ENCODE results near the gene DSG1.

The DSG1 gene

GRCh38 chr18:31354990-31355389 is 37.0 kb downstream of the DSG1 start:
- Histone ChIP-seq H3K4me1 (ENCODE audit: insufficient read depth, low read length) (no peaks in the 10 kb centered on the region), H3K27ac (ENCODE audit: low read length) (no peak overlapping the region), H3K36me3 (ENCODE audit: insufficient read depth, low read depth, low read length) (no peaks in the 10 kb centered on the region), H3K9me3 (ENCODE audit: insufficient read depth, low read depth, low read length) (peaks cover 5% of the 10 kb centered on the region), H3K9ac (ENCODE audit: low read depth, low read length) (no peak overlapping the region), H3K4me3 (ENCODE audit: low read length) (no peak overlapping the region), H3K27me3 (ENCODE audit: insufficient read depth, low read length) (no peaks in the 10 kb centered on the region)

- H3K9ac ChIP-seq (ENCODE audit: low read depth, low read length): no peak overlapping the region
- H3K27me3 ChIP-seq (ENCODE audit: insufficient read depth, low read length): no peaks in the 10 kb centered on the region
- no peaks in the 10 kb centered on the region for H3K36me3 ChIP-seq (ENCODE audit: insufficient read depth, low read depth, low read length)
- H3K4me1 ChIP-seq (ENCODE audit: insufficient read depth, low read length): no peaks in the 10 kb centered on the region
- H3K27ac ChIP-seq (ENCODE audit: low read length): no peak overlapping the region
- no peak overlapping the region for H3K4me3 ChIP-seq (ENCODE audit: low read length)
- H3K9me3 ChIP-seq (ENCODE audit: insufficient read depth, low read depth, low read length): peaks cover 5% of the 10 kb centered on the region
These were observed 38.1 kb downstream of the DSG1 start for GRCh38 chr18:31356025-31356424.

GRCh38 chr18:31364190-31364589 is 46.2 kb downstream of the DSG1 start:
- Histone ChIP-seq H3K9me3 (ENCODE audit: insufficient read depth, low read depth, low read length) (no peaks in the 10 kb centered on the region), H3K4me3 (ENCODE audit: low read length) (no peak overlapping the region), H3K4me1 (ENCODE audit: insufficient read depth, low read length) (no peaks in the 10 kb centered on the region), H3K36me3 (ENCODE audit: insufficient read depth, low read depth, low read length) (no peaks in the 10 kb centered on the region), H3K9ac (ENCODE audit: low read depth, low read length) (no peak overlapping the region), H3K27ac (ENCODE audit: low read length) (no peak overlapping the region), H3K27me3 (ENCODE audit: insufficient read depth, low read length) (no peaks in the 10 kb centered on the region)

- H3K36me3 ChIP-seq (ENCODE audit: insufficient read depth, low read depth, low read length): no peaks in the 10 kb centered on the region
- no peak overlapping the region for H3K9ac ChIP-seq (ENCODE audit: low read depth, low read length)
- H3K4me3 ChIP-seq (ENCODE audit: low read length): no peak overlapping the region
- H3K4me1 ChIP-seq (ENCODE audit: insufficient read depth, low read length): no peaks in the 10 kb centered on the region
- H3K27ac ChIP-seq (ENCODE audit: low read length): no peak overlapping the region
- H3K9me3 ChIP-seq (ENCODE audit: insufficient read depth, low read depth, low read length): no peaks in the 10 kb centered on the region
- H3K27me3 ChIP-seq (ENCODE audit: insufficient read depth, low read length): no peaks in the 10 kb centered on the region
These were observed 51.5 kb downstream of the DSG1 start for GRCh38 chr18:31369478-31369877.

- H3K4me3 ChIP-seq (ENCODE audit: low read length): no peak overlapping the region
- H3K9me3 ChIP-seq (ENCODE audit: insufficient read depth, low read depth, low read length): no peaks in the 10 kb centered on the region
- no peaks in the 10 kb centered on the region for H3K4me1 ChIP-seq (ENCODE audit: insufficient read depth, low read length)
- no peaks in the 10 kb centered on the region for H3K27me3 ChIP-seq (ENCODE audit: insufficient read depth, low read length)
- H3K9ac ChIP-seq (ENCODE audit: low read depth, low read length): no peak overlapping the region
- H3K36me3 ChIP-seq (ENCODE audit: insufficient read depth, low read depth, low read length): no peaks in the 10 kb centered on the region
- H3K27ac ChIP-seq (ENCODE audit: low read length): no peak overlapping the region
These were observed 54.0 kb downstream of the DSG1 start for GRCh38 chr18:31371989-31372388.

- no peaks in the 10 kb centered on the region for H3K9me3 ChIP-seq (ENCODE audit: insufficient read depth, low read depth, low read length)
- H3K9ac ChIP-seq (ENCODE audit: low read depth, low read length): no peak overlapping the region
- H3K4me3 ChIP-seq (ENCODE audit: low read length): no peak overlapping the region
- no peaks in the 10 kb centered on the region for H3K27me3 ChIP-seq (ENCODE audit: insufficient read depth, low read length)
- H3K36me3 ChIP-seq (ENCODE audit: insufficient read depth, low read depth, low read length): no peaks in the 10 kb centered on the region
- H3K27ac ChIP-seq (ENCODE audit: low read length): no peak overlapping the region
- no peaks in the 10 kb centered on the region for H3K4me1 ChIP-seq (ENCODE audit: insufficient read depth, low read length)
These were observed 55.7 kb downstream of the DSG1 start for GRCh38 chr18:31373641-31374040.

- Histone ChIP-seq H3K9me3 (ENCODE audit: insufficient read depth, low read depth, low read length) (no peaks in the 10 kb centered on the region), H3K4me3 (ENCODE audit: low read length) (no peak within 1 kb of the TSS), H3K27ac (ENCODE audit: low read length) (no peak within 1 kb of the TSS), H3K4me1 (ENCODE audit: insufficient read depth, low read length) (0 out of 2 replicates have a peak, but pooled peaks cover 2% of the 10 kb centered on the region), H3K36me3 (ENCODE audit: insufficient read depth, low read depth, low read length) (no peaks in the 10 kb centered on the region), H3K27me3 (ENCODE audit: insufficient read depth, low read length) (no peaks in the 10 kb centered on the region), H3K9ac (ENCODE audit: low read depth, low read length) (no peak within 1 kb of the TSS)
These were observed 58.5 kb downstream of the DSG1 start, which contains the start of gene DSG4 for GRCh38 chr18:31376477-31376876. TSS of gene DSG4 (plus strand) at chr18:31376777. CDS start at chr18:31376912, 135 bp downstream.

GRCh38 chr18:31380912-31381311 is 63.0 kb downstream of the DSG1 start:
- H3K27me3 ChIP-seq (ENCODE audit: insufficient read depth, low read length): no peaks in the 10 kb centered on the region
- H3K9ac ChIP-seq (ENCODE audit: low read depth, low read length): no peak overlapping the region
- H3K9me3 ChIP-seq (ENCODE audit: insufficient read depth, low read depth, low read length): no peaks in the 10 kb centered on the region
- no peak overlapping the region for H3K4me3 ChIP-seq (ENCODE audit: low read length)
- 0 out of 2 replicates have a peak, but pooled peaks cover 2% of the 10 kb centered on the region for H3K4me1 ChIP-seq (ENCODE audit: insufficient read depth, low read length)
- H3K27ac ChIP-seq (ENCODE audit: low read length): no peak overlapping the region
- no peaks in the 10 kb centered on the region for H3K36me3 ChIP-seq (ENCODE audit: insufficient read depth, low read depth, low read length)

GRCh38 chr18:31382107-31382506 is 64.1 kb downstream of the DSG1 start:
- Histone ChIP-seq H3K27me3 (ENCODE audit: insufficient read depth, low read length) (no peaks in the 10 kb centered on the region), H3K4me1 (ENCODE audit: insufficient read depth, low read length) (0 out of 2 replicates have a peak, but pooled peaks cover 2% of the 10 kb centered on the region), H3K4me3 (ENCODE audit: low read length) (no peak overlapping the region), H3K36me3 (ENCODE audit: insufficient read depth, low read depth, low read length) (no peaks in the 10 kb centered on the region), H3K27ac (ENCODE audit: low read length) (no peak overlapping the region), H3K9ac (ENCODE audit: low read depth, low read length) (no peak overlapping the region), H3K9me3 (ENCODE audit: insufficient read depth, low read depth, low read length) (no peaks in the 10 kb centered on the region)

- H3K9me3 ChIP-seq (ENCODE audit: insufficient read depth, low read depth, low read length): no peaks in the 10 kb centered on the region
- H3K9ac ChIP-seq (ENCODE audit: low read depth, low read length): no peak overlapping the region
- H3K4me3 ChIP-seq (ENCODE audit: low read length): no peak overlapping the region
- H3K36me3 ChIP-seq (ENCODE audit: insufficient read depth, low read depth, low read length): no peaks in the 10 kb centered on the region
- H3K4me1 ChIP-seq (ENCODE audit: insufficient read depth, low read length): no peaks in the 10 kb centered on the region
- H3K27ac ChIP-seq (ENCODE audit: low read length): no peak overlapping the region
- H3K27me3 ChIP-seq (ENCODE audit: insufficient read depth, low read length): no peaks in the 10 kb centered on the region
These were observed 68.8 kb downstream of the DSG1 start for GRCh38 chr18:31386741-31387140.

- Histone ChIP-seq H3K27ac (ENCODE audit: low read length) (no peak overlapping the region), H3K27me3 (ENCODE audit: insufficient read depth, low read length) (no peaks in the 10 kb centered on the region), H3K9me3 (ENCODE audit: insufficient read depth, low read depth, low read length) (no peaks in the 10 kb centered on the region), H3K9ac (ENCODE audit: low read depth, low read length) (no peak overlapping the region), H3K4me3 (ENCODE audit: low read length) (no peak overlapping the region), H3K4me1 (ENCODE audit: insufficient read depth, low read length) (no peaks in the 10 kb centered on the region), H3K36me3 (ENCODE audit: insufficient read depth, low read depth, low read length) (no peaks in the 10 kb centered on the region)
These were observed 75.3 kb downstream of the DSG1 start for GRCh38 chr18:31393286-31393685.

GRCh38 chr18:31396796-31397612 is 79.0 kb downstream of the DSG1 start:
- Histone ChIP-seq H3K36me3 (ENCODE audit: insufficient read depth, low read depth, low read length) (no peaks in the 10 kb centered on the region), H3K27ac (ENCODE audit: low read length) (no peak overlapping the region), H3K4me1 (ENCODE audit: insufficient read depth, low read length) (no peaks in the 10 kb centered on the region), H3K9ac (ENCODE audit: low read depth, low read length) (no peak overlapping the region), H3K27me3 (ENCODE audit: insufficient read depth, low read length) (no peaks in the 10 kb centered on the region), H3K4me3 (ENCODE audit: low read length) (no peak overlapping the region), H3K9me3 (ENCODE audit: insufficient read depth, low read depth, low read length) (no peaks in the 10 kb centered on the region)

All from iPS-20b (cell line).